Measurements from ENCODE around the gene CBLIF. TPM values are rescaled to one million over a fixed set of nuclear protein-coding genes. Genes with fewer than 3 reads are reported as not detected.

CBLIF gene
- total RNA-seq: not detected

DNA sequence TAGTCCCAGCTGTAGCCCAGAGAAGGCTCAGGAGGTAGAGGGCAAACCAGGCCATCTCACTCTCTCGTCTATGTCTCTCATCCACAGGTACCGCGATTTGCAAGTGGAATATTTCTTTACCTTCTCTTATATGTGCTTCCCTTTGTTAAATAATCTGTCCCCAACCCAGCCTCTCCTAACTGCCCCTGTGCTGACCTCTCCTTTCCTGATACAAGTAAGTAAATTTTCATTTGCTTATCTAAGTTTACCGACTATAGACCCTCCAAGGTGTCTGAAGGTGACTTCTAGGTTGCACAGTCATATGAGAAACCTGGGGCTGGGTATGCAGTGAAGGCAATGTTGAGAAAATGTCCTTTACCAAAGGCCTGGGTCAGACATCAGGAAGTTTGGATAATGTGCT is at the start of gene CBLIF:
TSS of gene CBLIF (minus strand) at position 101 of the 400 bp plus-strand sequence. CDS start at position 55, 46 bp downstream.

DNA sequence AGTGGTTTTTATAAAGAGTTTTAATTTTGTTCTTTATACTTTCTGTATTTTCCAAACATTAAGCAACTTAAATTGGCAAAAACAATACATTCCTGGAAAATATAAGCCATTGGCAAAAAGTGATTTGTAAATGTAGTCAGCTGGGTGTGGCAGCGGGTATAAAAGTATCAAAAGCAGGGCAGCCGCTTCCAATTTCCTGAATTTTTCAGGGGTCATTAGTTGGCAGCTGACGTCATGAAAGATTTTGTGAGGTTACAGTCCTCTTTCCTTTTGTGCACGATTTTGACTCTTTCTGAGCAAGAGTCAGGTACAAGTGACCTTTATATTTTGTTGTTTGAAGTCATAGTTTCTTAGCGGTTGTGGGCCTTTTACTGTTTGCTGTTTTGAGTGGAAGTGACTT is 33.3 kb upstream of the CBLIF start, which contains the start of gene OOSP3:
TSS of gene OOSP3 (plus strand) at position 208 of the 400 bp plus-strand sequence. CDS start at position 235, 27 bp downstream.

GRCh38 chr11:59866397-59866796 is 21.1 kb upstream of the CBLIF start, which contains the start of gene TCN1:
TCN1 (minus strand) TSS chr11:59866487; CDS start chr11:59866470, 17 bp downstream.

DNA sequence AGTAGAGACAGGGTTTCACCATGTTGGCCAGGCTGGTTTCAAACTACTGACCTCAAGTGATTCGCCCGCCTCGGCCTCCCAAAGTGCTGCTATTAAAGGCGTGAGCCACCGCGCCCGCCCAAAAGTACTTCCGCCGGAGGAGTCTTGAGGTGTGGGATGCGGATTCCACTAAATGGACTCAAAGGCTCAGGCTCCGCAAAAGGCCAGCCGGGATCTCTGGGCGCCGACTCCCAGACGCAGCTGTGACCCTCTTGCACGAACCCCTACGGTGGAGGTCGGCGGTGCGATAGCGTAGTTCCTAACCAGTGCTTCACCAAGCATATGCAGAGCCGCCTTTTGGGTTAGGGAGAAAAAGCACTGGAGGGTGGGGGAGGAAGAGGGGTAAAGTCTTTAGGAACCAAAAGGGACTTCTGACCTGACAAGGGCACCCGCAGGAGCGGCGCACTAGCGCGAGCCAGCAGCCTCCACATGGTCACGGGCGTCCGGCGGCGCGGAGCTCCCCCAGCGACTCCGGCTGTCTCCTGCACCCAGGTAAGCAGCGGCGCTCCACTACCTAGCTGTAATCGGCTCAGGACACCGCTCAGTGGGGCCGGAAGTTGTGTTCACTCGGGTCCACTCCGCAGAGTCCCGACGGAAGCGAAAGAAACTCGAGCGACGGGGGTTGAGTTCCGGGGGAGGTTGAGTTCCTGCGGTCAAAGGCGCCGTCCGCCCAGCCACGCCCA is 34.9 kb downstream of the CBLIF start, which contains the start of gene MRPL16:
TSS of gene MRPL16 (minus strand) at position 590 of the 722 bp plus-strand sequence. CDS start at position 470, 120 bp downstream.

Other genes starting within 250 kb of the CBLIF start
- gene OSBP, start 229.7 kb downstream of the CBLIF start, total RNA-seq: 50.8 TPM
- gene PATL1, start 176.5 kb downstream of the CBLIF start, total RNA-seq: 15.5 TPM
- gene OR10V1, start 131.7 kb downstream of the CBLIF start, total RNA-seq: not detected
- 129 TPM for gene STX3, start 90.1 kb downstream of the CBLIF start, total RNA-seq
- gene MRPL16, start 34.7 kb downstream of the CBLIF start, total RNA-seq: 35.3 TPM
- 11.8 TPM for gene TCN1, start 21.0 kb upstream of the CBLIF start, total RNA-seq
- gene OOSP3, start 33.3 kb upstream of the CBLIF start, total RNA-seq: not detected
- gene OOSP1, start 92.9 kb upstream of the CBLIF start, total RNA-seq: not detected
- not detected for gene OOSP4A, start 118.5 kb upstream of the CBLIF start, total RNA-seq
- gene OOSP4B, start 171.7 kb upstream of the CBLIF start, total RNA-seq: not detected
- gene OOSP2, start 194.9 kb upstream of the CBLIF start, total RNA-seq: not detected
- 2.3 TPM for gene MS4A3, start 211.2 kb upstream of the CBLIF start, total RNA-seq
- 1.5 TPM for gene MS4A2, start 243.2 kb upstream of the CBLIF start, total RNA-seq

Data from camera-type eye (tissue), 1 donor.